Measurements from ENCODE around the gene LRRC4. TPM values are rescaled to one million over a fixed set of nuclear protein-coding genes. Genes with fewer than 3 reads are reported as not detected.

The LRRC4 gene
- total RNA-seq, 1 donor from 2014 or later = 4.4 TPM

- H3K27ac ChIP-seq (replicated peaks) = no peak overlapping the region
- intact Hi-C loops (cut with micrococcal nuclease) = no loop called here
Measured at GRCh38 chr7:128037081-128037480, 5.8 kb upstream of the LRRC4 start.

DNA sequence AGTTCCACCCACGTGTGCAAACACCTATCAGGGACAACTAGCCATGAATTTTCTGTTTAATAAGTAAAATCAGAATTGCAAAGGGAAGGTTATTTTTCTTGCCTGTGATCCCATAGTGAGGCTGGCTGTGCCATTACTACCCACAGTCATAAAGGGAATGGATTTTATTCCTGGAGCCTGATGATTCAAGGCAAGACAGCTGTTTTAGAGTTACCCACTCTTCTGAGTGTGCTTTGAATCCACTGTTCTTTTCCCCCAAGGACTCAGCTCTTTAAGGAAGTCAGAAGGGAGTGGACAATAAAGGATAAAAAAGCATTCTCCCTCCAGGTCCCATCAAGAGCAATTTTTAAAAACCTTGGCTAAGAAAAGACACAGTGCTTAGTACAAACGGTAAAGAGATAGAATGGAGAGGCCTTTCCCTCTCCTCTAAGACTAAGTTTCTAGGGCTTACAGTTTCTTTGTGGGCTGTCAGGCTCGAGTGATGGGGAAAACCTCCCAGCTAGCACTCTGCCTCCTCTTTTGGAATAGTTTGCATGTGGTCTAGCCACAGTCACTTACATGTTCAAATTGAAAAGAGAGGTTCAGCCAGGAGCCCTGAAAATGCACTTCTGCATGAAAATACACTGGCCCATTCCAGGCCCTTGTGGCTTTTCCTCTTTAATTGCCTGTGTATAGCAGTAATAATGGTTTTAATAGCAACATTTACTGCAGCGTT, 5.1 kb upstream of the LRRC4 start:
- Histone ChIP-seq H3K27me3 (ENCODE audit: low read depth) (no peaks in the 10 kb centered on the region), H3K36me3 (no peaks in the 10 kb centered on the region), H3K9me3 (replicated peaks) (no peaks in the 10 kb centered on the region), H3K4me3 (no peak overlapping the region), H3K4me1 (peaks cover 20% of the 10 kb centered on the region), H3K27ac (replicated peaks) (no peak overlapping the region)
- intact Hi-C loops (cut with micrococcal nuclease) = no loop called here
- no peak for TF ChIP-seq CTCF (IDR thresholded peaks at IDR 0.05; ENCODE audit: borderline replicate concordance)
- DNase-seq = no peak

More at GRCh38 chr7:128037081-128037480, 5.8 kb upstream of the LRRC4 start:
- Histone ChIP-seq H3K27me3 (ENCODE audit: low read depth) (no peaks in the 10 kb centered on the region), H3K4me3 (no peak overlapping the region), H3K9me3 (replicated peaks) (no peaks in the 10 kb centered on the region), H3K4me1 (peaks cover 16% of the 10 kb centered on the region), H3K36me3 (no peaks in the 10 kb centered on the region)
- DNase-seq = no peak
- no peak for TF ChIP-seq CTCF (IDR thresholded peaks at IDR 0.05; ENCODE audit: borderline replicate concordance)

- no peak for DNase-seq
- H3K4me3 ChIP-seq = no peak overlapping the region
- no peaks in the 10 kb centered on the region for H3K27me3 ChIP-seq (ENCODE audit: low read depth)
- intact Hi-C loops (cut with micrococcal nuclease) = no loop called here
- peak; percentile 42 for TF ChIP-seq CTCF (IDR thresholded peaks at IDR 0.05; ENCODE audit: borderline replicate concordance)
- no peaks in the 10 kb centered on the region for H3K36me3 ChIP-seq
- H3K27ac ChIP-seq (replicated peaks) = no peak overlapping the region
- H3K9me3 ChIP-seq (replicated peaks) = no peaks in the 10 kb centered on the region
- peaks cover 21% of the 10 kb centered on the region for H3K4me1 ChIP-seq
Measured at GRCh38 chr7:128035712-128036111, 4.5 kb upstream of the LRRC4 start.

DNA sequence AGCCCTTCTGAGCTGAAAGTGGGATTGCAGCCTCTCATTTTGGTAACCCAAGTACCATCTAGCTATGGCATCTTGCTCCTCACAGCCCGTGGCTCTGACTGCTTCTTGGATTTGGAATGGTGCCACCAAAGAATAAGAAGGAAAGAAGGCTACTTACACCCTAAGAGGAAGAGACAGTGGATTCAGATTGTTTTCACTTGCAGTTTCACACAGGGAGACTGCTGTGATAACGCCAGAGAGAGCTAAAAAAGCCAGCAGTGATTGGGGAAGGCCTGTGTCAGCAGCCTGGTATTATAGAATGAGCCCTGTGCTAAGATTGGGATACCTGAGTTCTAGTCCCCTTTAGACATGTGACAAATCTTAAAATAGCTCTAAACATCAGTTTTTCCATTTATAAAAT, 3.6 kb upstream of the LRRC4 start:
- Histone ChIP-seq H3K9me3 (replicated peaks) (no peaks in the 10 kb centered on the region), H3K27ac (replicated peaks) (no peak overlapping the region), H3K4me1 (peaks cover 28% of the 10 kb centered on the region), H3K36me3 (no peaks in the 10 kb centered on the region), H3K27me3 (ENCODE audit: low read depth) (no peaks in the 10 kb centered on the region), H3K4me3 (no peak overlapping the region)
- DNase-seq = no peak
- intact Hi-C loops (cut with micrococcal nuclease) = no loop called here
- TF ChIP-seq CTCF (IDR thresholded peaks at IDR 0.05; ENCODE audit: borderline replicate concordance) = no peak

- Histone ChIP-seq H3K9me3 (replicated peaks) (no peaks in the 10 kb centered on the region), H3K27ac (replicated peaks) (no peak overlapping the region), H3K36me3 (no peaks in the 10 kb centered on the region), H3K4me3 (no peak overlapping the region), H3K4me1 (peaks cover 28% of the 10 kb centered on the region), H3K27me3 (ENCODE audit: low read depth) (no peaks in the 10 kb centered on the region)
- intact Hi-C loops (cut with micrococcal nuclease) = no loop called here
- no peak for TF ChIP-seq CTCF (IDR thresholded peaks at IDR 0.05; ENCODE audit: borderline replicate concordance)
- DNase-seq = no peak
Measured at GRCh38 chr7:128033246-128033645, 2.0 kb upstream of the LRRC4 start.
